OCI-LY1 (cell line): Measurements from ENCODE around the gene ANTXR1.

Experiments used
- H2AFZ ChIP-seq: fragments of 200-600 bp; sonication (generic), shearing (Covaris generic); 2 replicates; pipeline ENCODE4 v1.6.0; 2014; ENCODE audit warnings: antibody characterized with exemption, mild to moderate bottlenecking, low read length
- H3F3A ChIP-seq: fragments of 200-600 bp; sonication (generic), shearing (Covaris generic); 2 replicates; pipeline ENCODE4 v1.6.0; 2014; ENCODE audit warnings: mild to moderate bottlenecking, antibody characterized with exemption, low read length, moderate library complexity; ENCODE audit not compliant: insufficient read depth
- H3K27ac ChIP-seq: fragments of 200-600 bp; sonication (generic); 2 replicates; pipeline ENCODE4 v1.5.1; 2014; ENCODE audit warnings: low read length, mixed run types, mild to moderate bottlenecking, low read depth; ENCODE audit not compliant: poor library complexity, severe bottlenecking
- H3K27me3 ChIP-seq: fragments of 200-600 bp; sonication (generic); 2 replicates; pipeline ENCODE4 v1.6.0; 2014; ENCODE audit warnings: antibody characterized with exemption, mild to moderate bottlenecking, low read length, moderate library complexity; ENCODE audit not compliant: insufficient read depth
- H3K36me3 ChIP-seq: fragments of 200-600 bp; sonication (generic); 2 replicates; pipeline ENCODE4 v1.6.1; 2014; ENCODE audit warnings: mild to moderate bottlenecking, antibody characterized with exemption, low read length, moderate library complexity, mixed read lengths; ENCODE audit not compliant: insufficient read depth
- H3K4me1 ChIP-seq: fragments of 200-600 bp; sonication (generic); 2 replicates; pipeline ENCODE4 v1.5.1; 2014; ENCODE audit warnings: mild to moderate bottlenecking, low read length, moderate library complexity; ENCODE audit not compliant: insufficient read depth, severe bottlenecking
- H3K4me2 ChIP-seq: fragments of 200-600 bp; sonication (generic), shearing (Covaris generic); 2 replicates; pipeline ENCODE4 v1.6.1; 2014; ENCODE audit warnings: low read length
- H3K4me3 ChIP-seq: fragments of 200-600 bp; sonication (generic); 2 replicates; pipeline ENCODE4 v1.5.1; 2014; ENCODE audit warnings: low read length, low read depth, mild to moderate bottlenecking, mixed read lengths; ENCODE audit not compliant: poor library complexity, severe bottlenecking
- H3K79me2 ChIP-seq: fragments of 200-600 bp; shearing (Covaris generic); 2 replicates; pipeline ENCODE4 v1.6.1; 2016; ENCODE audit warnings: mixed run types, low read length, mixed read lengths; ENCODE audit not compliant: insufficient read depth
- H3K9ac ChIP-seq: fragments of 200-600 bp; sonication (generic), shearing (Covaris generic); 2 replicates; pipeline ENCODE4 v1.6.1; 2014; ENCODE audit warnings: mild to moderate bottlenecking, low read length, mixed read lengths
- H3K9me2 ChIP-seq: fragments of 200-600 bp; sonication (generic), shearing (Covaris generic); 2 replicates; pipeline ENCODE4 v1.6.1; 2014; ENCODE audit warnings: low read depth, mild to moderate bottlenecking, low read length, mixed read lengths
- H3K9me3 ChIP-seq: fragments of 200-600 bp; shearing (Covaris generic); 2 replicates; pipeline ENCODE4 v1.6.1; 2014; ENCODE audit warnings: low read length, mixed read lengths
- H4K20me1 ChIP-seq: fragments of 200-600 bp; sonication (generic), shearing (Covaris generic); 2 replicates; pipeline ENCODE4 v1.6.0; 2016; ENCODE audit warnings: mild to moderate bottlenecking, low read length; ENCODE audit not compliant: insufficient read depth
- EZH2 ChIP-seq: fragments of 200-600 bp; sonication (generic), shearing (Covaris generic); IDR thresholded peaks from 2 replicates; pipeline ENCODE4 v1.8.0; 2017; ENCODE audit warnings: borderline replicate concordance, mixed run types, mild to moderate bottlenecking, antibody characterized with exemption, low read length, moderate library complexity, mixed read lengths
- TF ChIP-seq, protein P1 (sequence below): fragments of 200-600 bp; sonication (generic), shearing (Covaris generic); IDR thresholded peaks from 2 replicates; pipeline ENCODE4 v1.5.1; 2017; ENCODE audit warnings: mild to moderate bottlenecking, antibody characterized with exemption, low read length, moderate library complexity, mixed read lengths

The ANTXR1 gene

DNA sequence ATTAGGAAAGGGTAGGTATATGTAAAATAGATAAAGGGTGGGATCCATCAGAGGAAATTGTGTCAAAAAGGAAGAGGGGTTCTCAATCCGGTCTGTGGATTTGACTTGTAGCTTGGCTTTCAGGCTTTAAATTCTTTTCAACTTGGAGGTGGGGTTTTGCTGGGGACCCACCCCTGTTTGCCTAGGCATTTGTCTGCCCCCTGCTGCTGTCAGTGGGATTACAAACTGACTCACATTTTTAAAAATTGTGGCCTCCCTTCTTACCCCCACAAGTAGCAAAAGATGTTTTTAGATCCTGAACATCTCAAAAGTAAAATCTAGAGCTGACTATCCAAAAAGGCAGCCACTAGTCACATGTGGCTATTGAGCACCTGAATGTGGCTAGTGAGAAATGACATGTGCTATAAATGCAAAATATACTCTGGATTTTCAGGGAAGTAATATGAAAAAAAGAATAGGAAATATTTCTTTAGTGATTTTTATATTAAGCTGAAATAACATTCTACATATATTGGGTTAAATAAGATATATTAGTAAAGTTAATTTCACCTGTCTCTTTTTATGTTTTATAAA, 195.1 kb downstream of the ANTXR1 start:
- Histone ChIP-seq H3K4me3 (no peak overlapping the region), H3K9me3 (no peaks in the 10 kb centered on the region), H3K27me3 (no peaks in the 10 kb centered on the region), H3K9ac (no peak overlapping the region), H3K4me2 (no peak overlapping the region), H3K4me1 (no peaks in the 10 kb centered on the region), H3K79me2 (no peaks in the 10 kb centered on the region), H4K20me1 (no peaks in the 10 kb centered on the region), H3K27ac (no peak overlapping the region), H3K9me2 (no peaks in the 10 kb centered on the region), H2AFZ (no peak overlapping the region), H3K36me3 (no peaks in the 10 kb centered on the region; the same call in 1 of the 2 replicates), H3F3A (no peaks in the 10 kb centered on the region)
- no peak for TF ChIP-seq EZH2
- TF ChIP-seq, protein P1, sequence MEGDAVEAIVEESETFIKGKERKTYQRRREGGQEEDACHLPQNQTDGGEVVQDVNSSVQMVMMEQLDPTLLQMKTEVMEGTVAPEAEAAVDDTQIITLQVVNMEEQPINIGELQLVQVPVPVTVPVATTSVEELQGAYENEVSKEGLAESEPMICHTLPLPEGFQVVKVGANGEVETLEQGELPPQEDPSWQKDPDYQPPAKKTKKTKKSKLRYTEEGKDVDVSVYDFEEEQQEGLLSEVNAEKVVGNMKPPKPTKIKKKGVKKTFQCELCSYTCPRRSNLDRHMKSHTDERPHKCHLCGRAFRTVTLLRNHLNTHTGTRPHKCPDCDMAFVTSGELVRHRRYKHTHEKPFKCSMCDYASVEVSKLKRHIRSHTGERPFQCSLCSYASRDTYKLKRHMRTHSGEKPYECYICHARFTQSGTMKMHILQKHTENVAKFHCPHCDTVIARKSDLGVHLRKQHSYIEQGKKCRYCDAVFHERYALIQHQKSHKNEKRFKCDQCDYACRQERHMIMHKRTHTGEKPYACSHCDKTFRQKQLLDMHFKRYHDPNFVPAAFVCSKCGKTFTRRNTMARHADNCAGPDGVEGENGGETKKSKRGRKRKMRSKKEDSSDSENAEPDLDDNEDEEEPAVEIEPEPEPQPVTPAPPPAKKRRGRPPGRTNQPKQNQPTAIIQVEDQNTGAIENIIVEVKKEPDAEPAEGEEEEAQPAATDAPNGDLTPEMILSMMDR, result no peak

DNA sequence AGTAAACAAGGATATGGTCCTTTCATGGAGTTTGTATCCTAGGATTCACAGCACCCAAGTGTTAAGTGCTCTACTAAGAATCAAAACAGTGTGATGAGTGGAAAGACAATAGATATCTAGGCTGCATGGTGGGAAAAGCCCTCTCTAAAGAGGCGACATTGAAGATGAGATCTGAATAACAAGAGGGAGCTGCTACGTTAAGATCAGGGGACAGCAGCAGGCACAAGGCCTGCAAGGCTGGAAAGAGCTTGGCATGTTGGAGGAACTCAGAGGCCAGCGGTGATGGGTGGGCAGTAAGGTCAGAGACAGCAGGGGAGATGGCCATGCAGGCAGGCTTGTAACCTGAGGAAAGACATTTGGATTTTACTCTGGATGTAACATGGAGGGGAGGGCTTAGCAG, 196.5 kb downstream of the ANTXR1 start:
- no peak overlapping the region for H3K4me2 ChIP-seq
- H3K79me2 ChIP-seq, result no peaks in the 10 kb centered on the region
- H3K4me1 ChIP-seq, result no peaks in the 10 kb centered on the region
- H3K9me3 ChIP-seq, result no peaks in the 10 kb centered on the region
- H3F3A ChIP-seq, result no peaks in the 10 kb centered on the region
- no peaks in the 10 kb centered on the region for H4K20me1 ChIP-seq
- TF ChIP-seq EZH2, result no peak
- TF ChIP-seq, protein P1, result no peak
- no peak overlapping the region for H2AFZ ChIP-seq
- H3K27ac ChIP-seq, result no peak overlapping the region
- H3K9ac ChIP-seq, result no peak overlapping the region
- no peaks in the 10 kb centered on the region; the same call in 1 of the 2 replicates for H3K36me3 ChIP-seq
- H3K9me2 ChIP-seq, result no peaks in the 10 kb centered on the region
- H3K4me3 ChIP-seq, result no peak overlapping the region
- H3K27me3 ChIP-seq, result no peaks in the 10 kb centered on the region

DNA sequence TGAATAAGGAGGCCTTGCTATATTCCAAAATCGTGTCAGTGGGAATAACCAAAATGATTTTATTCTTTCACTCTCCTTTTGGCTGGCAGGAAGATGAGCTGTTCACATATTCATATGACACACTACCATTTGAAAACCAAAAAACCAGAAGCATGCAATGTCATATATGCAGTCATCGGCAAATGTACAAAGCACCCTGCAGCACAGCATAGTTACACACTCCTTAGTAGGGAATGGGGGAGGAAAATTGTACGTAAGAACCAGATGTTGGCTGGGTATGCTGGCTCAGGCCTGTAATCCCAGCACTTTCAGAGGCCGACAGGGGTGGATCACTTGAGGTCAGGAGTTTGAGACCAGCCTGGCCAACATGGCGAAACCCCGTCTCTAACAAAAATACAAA, 197.4 kb downstream of the ANTXR1 start:
- Histone ChIP-seq H3K4me1 (no peaks in the 10 kb centered on the region), H4K20me1 (no peaks in the 10 kb centered on the region), H3K9me3 (no peaks in the 10 kb centered on the region), H2AFZ (no peak overlapping the region), H3K9ac (no peak overlapping the region), H3F3A (no peaks in the 10 kb centered on the region), H3K4me2 (no peak overlapping the region), H3K27me3 (no peaks in the 10 kb centered on the region), H3K36me3 (no peaks in the 10 kb centered on the region; the same call in 1 of the 2 replicates), H3K27ac (no peak overlapping the region), H3K4me3 (no peak overlapping the region), H3K79me2 (no peaks in the 10 kb centered on the region), H3K9me2 (no peaks in the 10 kb centered on the region)
- no peak for TF ChIP-seq EZH2
- TF ChIP-seq, protein P1, result no peak
